BLaER1 treated with 17β-estradiol and CSF1 and Interleukin-3, amounts not matched to agents 10 nM and 100 nM (cell line): ENCODE data around the gene LRP8.
A peak's percentile ranks its signal among the peaks of the same experiment; 100 is the strongest.

Experiments used
- H3K27ac ChIP-seq, 11 experiments: shearing (Covaris generic); formaldehyde crosslinking; 2 replicates each; pipeline ENCODE4 v1.8.1; 2022
- H3K27me3 ChIP-seq, 11 experiments: shearing (Covaris generic); formaldehyde crosslinking; 2 replicates each; pipeline ENCODE4 v1.8.1; 2022
- H3K36me3 ChIP-seq, 11 experiments: shearing (Covaris generic); formaldehyde crosslinking; 2 replicates each; pipeline ENCODE4 v1.8.1; 2022
- H3K4me1 ChIP-seq, 10 experiments: shearing (Covaris generic); formaldehyde crosslinking; 2 replicates each; pipeline ENCODE4 v1.8.1; 2022
- H3K4me2 ChIP-seq, 11 experiments: shearing (Covaris generic); formaldehyde crosslinking; 2 replicates each; pipeline ENCODE4 v1.8.1; 2022
- H3K4me3 ChIP-seq, 10 experiments: shearing (Covaris generic); formaldehyde crosslinking; 2 replicates each; pipeline ENCODE4 v1.8.1; 2022
- H3K9ac ChIP-seq, 11 experiments: shearing (Covaris generic); formaldehyde crosslinking; 2 replicates each; pipeline ENCODE4 v1.8.1; 2022
- H3K9me3 ChIP-seq, 11 experiments: shearing (Covaris generic); formaldehyde crosslinking; replicated peaks in 1 of 11; 2 replicates each; pipeline ENCODE4 v1.8.1; 2022
- H4K20me1 ChIP-seq, 11 experiments: shearing (Covaris generic); formaldehyde crosslinking; 2 replicates each; pipeline ENCODE4 v1.8.1; 2022
- Cebpa-rat ChIP-seq, 11 experiments: shearing (Covaris generic); IDR thresholded peaks; 2 replicates each; pipeline ENCODE4 v1.8.1; 2022

The LRP8 gene

GRCh38 chr1:53316766-53317581, 10.9 kb downstream of the LRP8 start:
- no peaks in the 10 kb centered on the region for H3K27me3 ChIP-seq
- H3K4me1 ChIP-seq = peaks cover 66 to 100% (median 100%) of the 10 kb centered on the region in 10 experiments
- H3K27ac ChIP-seq = peak overlapping the region; percentile 19 to 74 (median 64); a peak in 21 of 22 replicates
- peaks cover 0 to 78% (median 58%) of the 10 kb centered on the region in 11 experiments; a peak in 16 of 22 replicates for H3K36me3 ChIP-seq
- H3K9me3 ChIP-seq = no peaks in the 10 kb centered on the region
- peak overlapping the region in 5 of 10 experiments; percentile 13 to 39 (median 27); a peak in 6 of 20 replicates for H3K4me3 ChIP-seq
- TF ChIP-seq Cebpa-rat (IDR thresholded peaks at IDR 0.05) = no peak
- H3K9ac ChIP-seq = peak overlapping the region in 10 of 11 experiments; percentile 29 to 70 (median 54); a peak in 18 of 22 replicates
- H3K4me2 ChIP-seq = peak overlapping the region; percentile 75 to 99 (median 97)
- peaks cover 0 to 100% (median 97%) of the 10 kb centered on the region in 11 experiments; a peak in 18 of 22 replicates for H4K20me1 ChIP-seq

GRCh38 chr1:53316424-53316765, 11.5 kb downstream of the LRP8 start:
- peaks cover 64 to 100% (median 100%) of the 10 kb centered on the region in 10 experiments for H3K4me1 ChIP-seq
- peak overlapping the region; percentile 19 to 74 (median 64); a peak in 21 of 22 replicates for H3K27ac ChIP-seq
- peaks cover 0 to 75% (median 59%) of the 10 kb centered on the region in 11 experiments; a peak in 16 of 22 replicates for H3K36me3 ChIP-seq
- no peaks in the 10 kb centered on the region for H3K27me3 ChIP-seq
- peaks cover 0 to 100% (median 97%) of the 10 kb centered on the region in 11 experiments; a peak in 18 of 22 replicates for H4K20me1 ChIP-seq
- no peak for TF ChIP-seq Cebpa-rat (IDR thresholded peaks at IDR 0.05)
- H3K9ac ChIP-seq = peak overlapping the region in 9 of 11 experiments; percentile 32 to 70 (median 55); a peak in 17 of 22 replicates
- H3K4me3 ChIP-seq = peak overlapping the region in 3 of 10 experiments; percentile 5 to 36 (median 18); a peak in 5 of 20 replicates
- H3K4me2 ChIP-seq = peak overlapping the region; percentile 75 to 99 (median 97)
- no peaks in the 10 kb centered on the region for H3K9me3 ChIP-seq

- H3K4me3 ChIP-seq = peak overlapping the region in 2 of 10 experiments; percentile 5 to 36; a peak in 4 of 20 replicates
- no peaks in the 10 kb centered on the region for H3K27me3 ChIP-seq
- H3K9me3 ChIP-seq = no peaks in the 10 kb centered on the region
- H3K27ac ChIP-seq = peak overlapping the region in 10 of 11 experiments; percentile 50 to 74 (median 64); a peak in 19 of 22 replicates
- peak overlapping the region; percentile 75 to 99 (median 97) for H3K4me2 ChIP-seq
- H3K4me1 ChIP-seq = peaks cover 58 to 100% (median 100%) of the 10 kb centered on the region in 10 experiments
- no peak for TF ChIP-seq Cebpa-rat (IDR thresholded peaks at IDR 0.05)
- peaks cover 0 to 100% (median 97%) of the 10 kb centered on the region in 11 experiments; a peak in 18 of 22 replicates for H4K20me1 ChIP-seq
- H3K9ac ChIP-seq = peak overlapping the region in 9 of 11 experiments; percentile 17 to 70 (median 52); a peak in 15 of 22 replicates
- peaks cover 0 to 73% (median 54%) of the 10 kb centered on the region in 11 experiments; a peak in 16 of 22 replicates for H3K36me3 ChIP-seq
Measured at GRCh38 chr1:53315456-53316423, 12.1 kb downstream of the LRP8 start.

- no peaks in the 10 kb centered on the region for H3K9me3 ChIP-seq
- H3K9ac ChIP-seq = peak overlapping the region in 6 of 11 experiments; percentile 3 to 66 (median 32); a peak in 4 of 22 replicates
- peaks cover 0 to 73% (median 48%) of the 10 kb centered on the region in 11 experiments; a peak in 14 of 22 replicates for H3K36me3 ChIP-seq
- H3K27me3 ChIP-seq = no peaks in the 10 kb centered on the region
- H3K27ac ChIP-seq = peak overlapping the region in 1 of 11 experiments; percentile 3; a peak in 1 of 22 replicates
- H3K4me1 ChIP-seq = peaks cover 55 to 100% (median 98%) of the 10 kb centered on the region in 10 experiments
- no peak overlapping the region for H3K4me3 ChIP-seq
- H4K20me1 ChIP-seq = peaks cover 0 to 100% (median 97%) of the 10 kb centered on the region in 11 experiments; a peak in 18 of 22 replicates
- no peak for TF ChIP-seq Cebpa-rat (IDR thresholded peaks at IDR 0.05)
- peak overlapping the region in 10 of 11 experiments; percentile 16 to 99 (median 97); a peak in 18 of 22 replicates for H3K4me2 ChIP-seq
Measured at GRCh38 chr1:53315046-53315445, 12.8 kb downstream of the LRP8 start.

- H3K4me3 ChIP-seq = no peak overlapping the region
- peak overlapping the region in 1 of 11 experiments; percentile 3; a peak in 2 of 22 replicates for H3K27ac ChIP-seq
- H3K27me3 ChIP-seq = no peaks in the 10 kb centered on the region
- TF ChIP-seq Cebpa-rat (IDR thresholded peaks at IDR 0.05) = no peak
- H3K9me3 ChIP-seq = no peaks in the 10 kb centered on the region
- H3K4me2 ChIP-seq = peak overlapping the region in 10 of 11 experiments; percentile 16 to 99 (median 97); a peak in 18 of 22 replicates
- H3K4me1 ChIP-seq = peaks cover 51 to 100% (median 96%) of the 10 kb centered on the region in 10 experiments
- peaks cover 0 to 100% (median 97%) of the 10 kb centered on the region in 11 experiments; a peak in 18 of 22 replicates for H4K20me1 ChIP-seq
- H3K36me3 ChIP-seq = peaks cover 0 to 75% (median 47%) of the 10 kb centered on the region in 11 experiments; a peak in 14 of 22 replicates
- H3K9ac ChIP-seq = peak overlapping the region in 7 of 11 experiments; percentile 3 to 66 (median 26); a peak in 7 of 22 replicates
Measured at GRCh38 chr1:53314606-53315005, 13.3 kb downstream of the LRP8 start.

- Histone ChIP-seq H3K4me2 (peak overlapping the region; percentile 12 to 99 (median 97); a peak in 19 of 22 replicates), H3K9ac (peak overlapping the region in 7 of 11 experiments; percentile 5 to 66 (median 26); a peak in 11 of 22 replicates), H4K20me1 (peaks cover 0 to 100% (median 97%) of the 10 kb centered on the region in 11 experiments; a peak in 18 of 22 replicates), H3K27ac (peak overlapping the region in 3 of 11 experiments; percentile 6 to 37 (median 18); a peak in 4 of 22 replicates), H3K9me3 (no peaks in the 10 kb centered on the region), H3K27me3 (no peaks in the 10 kb centered on the region), H3K36me3 (peaks cover 0 to 74% (median 45%) of the 10 kb centered on the region in 11 experiments; a peak in 15 of 22 replicates), H3K4me3 (no peak overlapping the region; a peak in 1 of 20 replicates), H3K4me1 (peaks cover 46 to 100% (median 96%) of the 10 kb centered on the region in 10 experiments)
- no peak for TF ChIP-seq Cebpa-rat (IDR thresholded peaks at IDR 0.05)
Measured at GRCh38 chr1:53314096-53314495, 13.8 kb downstream of the LRP8 start.

- Histone ChIP-seq H3K36me3 (peaks cover 0 to 77% (median 48%) of the 10 kb centered on the region in 11 experiments; a peak in 15 of 22 replicates), H3K4me2 (peak overlapping the region; percentile 12 to 99 (median 97); a peak in 20 of 22 replicates), H4K20me1 (peaks cover 0 to 100% (median 97%) of the 10 kb centered on the region in 11 experiments; a peak in 18 of 22 replicates), H3K9ac (peak overlapping the region in 7 of 11 experiments; percentile 5 to 66 (median 31); a peak in 9 of 22 replicates), H3K27ac (peak overlapping the region in 4 of 11 experiments; percentile 6 to 37 (median 22); a peak in 3 of 22 replicates), H3K9me3 (no peaks in the 10 kb centered on the region), H3K4me1 (peaks cover 41 to 95% (median 92%) of the 10 kb centered on the region in 10 experiments), H3K4me3 (no peak overlapping the region; a peak in 1 of 20 replicates), H3K27me3 (no peaks in the 10 kb centered on the region)
- TF ChIP-seq Cebpa-rat (IDR thresholded peaks at IDR 0.05) = no peak
Measured at GRCh38 chr1:53313556-53313955, 14.3 kb downstream of the LRP8 start.
